Adipocyte (in vitro differentiated cells): ENCODE results near the gene HNRNPF.
"Not testable (repeated sequence)": the region's sequence is repeated elsewhere in the genome, so short reads cannot be mapped to it uniquely, and the experiment has no call there.

Source experiments
- DNase-seq: peaks from one replicate; pipeline ENCODE4 v3.0.0-alpha.2; 2015; ENCODE audit warnings: low read depth
- H3K27me3 ChIP-seq: replicated peaks from 2 replicates; pipeline ENCODE4 v1.7.0; 2013; ENCODE audit warnings: mild to moderate bottlenecking, low read length, moderate library complexity; ENCODE audit not compliant: control insufficient read depth, insufficient read depth
- H3K36me3 ChIP-seq: 2 replicates; pipeline ENCODE4 v1.7.0; 2013; ENCODE audit warnings: low read length, mild to moderate bottlenecking, moderate library complexity; ENCODE audit not compliant: control insufficient read depth, insufficient read depth, severe bottlenecking
- H3K4me1 ChIP-seq: 2 replicates; pipeline ENCODE4 v1.7.0; 2013; ENCODE audit warnings: mild to moderate bottlenecking, low read length, moderate library complexity; ENCODE audit not compliant: control insufficient read depth, insufficient read depth
- H3K4me3 ChIP-seq: 2 replicates; pipeline ENCODE4 v1.7.0; 2013; ENCODE audit warnings: mild to moderate bottlenecking, low read length, moderate library complexity
- H3K9ac ChIP-seq: 2 replicates; pipeline ENCODE4 v1.7.0; 2013; ENCODE audit warnings: mild to moderate bottlenecking, low read length, moderate library complexity
- H3K9me3 ChIP-seq: 2 replicates; pipeline ENCODE4 v1.7.0; 2013; ENCODE audit warnings: mild to moderate bottlenecking, low read length, moderate library complexity; ENCODE audit not compliant: control insufficient read depth

HNRNPF gene

DNA sequence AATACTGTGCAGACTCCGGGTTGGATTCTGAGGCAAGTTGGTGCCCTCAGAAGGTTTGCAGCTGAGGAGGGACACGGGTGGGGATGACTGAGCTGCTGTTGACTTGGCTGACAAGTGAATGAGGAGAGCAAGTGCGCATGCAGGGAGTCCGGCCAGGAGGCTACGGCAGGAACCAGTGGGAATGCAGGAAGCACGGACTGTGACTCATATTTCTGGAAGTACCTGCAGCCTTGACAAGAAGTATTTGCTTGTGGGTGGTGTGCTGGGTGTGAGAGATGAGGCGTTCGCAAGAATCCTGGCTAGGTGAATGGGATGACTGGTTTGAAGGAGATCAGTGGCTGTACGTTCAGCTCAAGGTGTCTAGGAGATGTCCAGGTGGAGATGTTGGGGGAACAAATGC, 68.4 kb downstream of the HNRNPF start:
- no peak for DNase-seq
- Histone ChIP-seq H3K9ac (no peak overlapping the region), H3K9me3 (no peaks in the 10 kb centered on the region), H3K27me3 (peaks cover 25% of the 10 kb centered on the region), H3K36me3 (no peaks in the 10 kb centered on the region), H3K4me1 (no peaks in the 10 kb centered on the region), H3K4me3 (no peak overlapping the region)

DNA sequence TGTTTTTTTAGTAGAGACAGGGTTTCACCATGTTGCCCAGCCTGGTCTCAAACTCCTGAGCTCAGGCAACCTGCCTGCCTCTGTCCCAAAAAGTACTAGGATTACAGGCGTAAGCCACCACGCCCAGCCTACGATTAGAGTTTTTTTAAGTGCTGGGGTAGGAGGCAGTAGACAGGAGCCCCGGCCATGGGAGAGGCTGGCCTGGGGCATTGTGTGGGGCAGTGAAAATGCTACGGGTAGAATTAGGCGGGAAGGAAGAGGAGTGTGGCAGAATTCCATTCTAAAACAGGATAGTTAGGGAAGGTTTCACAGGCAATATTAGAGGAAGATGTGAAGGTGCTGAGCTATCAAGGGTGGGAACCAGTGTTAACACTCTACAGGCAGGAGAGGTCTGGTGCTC, 68.9 kb downstream of the HNRNPF start:
- peaks cover 25% of the 10 kb centered on the region for H3K27me3 ChIP-seq
- no peak overlapping the region for H3K9ac ChIP-seq
- no peak overlapping the region for H3K4me3 ChIP-seq

DNA sequence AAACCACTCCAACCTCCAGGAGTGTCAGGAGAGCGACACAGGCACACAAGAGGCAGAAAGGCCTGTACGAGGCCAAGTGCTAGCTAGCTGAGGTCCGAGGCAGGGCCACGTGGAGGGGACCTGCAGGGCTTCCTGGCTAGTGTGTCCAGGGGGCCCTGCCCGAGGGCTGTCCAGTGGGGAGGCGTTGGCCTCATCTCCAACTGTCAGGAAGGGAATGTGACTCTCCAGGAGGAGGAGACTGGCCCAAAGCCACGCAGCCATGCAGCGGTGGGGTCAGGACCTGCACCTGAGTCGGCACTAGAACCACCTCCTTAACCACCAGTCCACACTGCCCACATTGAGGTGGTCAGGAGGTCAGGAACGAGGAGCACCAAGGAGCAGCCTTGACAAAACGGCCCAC, 69.8 kb downstream of the HNRNPF start:
- peaks cover 25% of the 10 kb centered on the region for H3K27me3 ChIP-seq
- no peak overlapping the region for H3K4me3 ChIP-seq
- no peaks in the 10 kb centered on the region for H3K36me3 ChIP-seq
- no peaks in the 10 kb centered on the region for H3K9me3 ChIP-seq
- no peaks in the 10 kb centered on the region for H3K4me1 ChIP-seq
- no peak for DNase-seq
- no peak overlapping the region for H3K9ac ChIP-seq

More for the DNA sequence above, 68.9 kb downstream of the HNRNPF start:
- Histone ChIP-seq H3K9me3 (no peaks in the 10 kb centered on the region), H3K4me1 (no peaks in the 10 kb centered on the region), H3K36me3 (no peaks in the 10 kb centered on the region)
- DNase-seq = no peak

DNA sequence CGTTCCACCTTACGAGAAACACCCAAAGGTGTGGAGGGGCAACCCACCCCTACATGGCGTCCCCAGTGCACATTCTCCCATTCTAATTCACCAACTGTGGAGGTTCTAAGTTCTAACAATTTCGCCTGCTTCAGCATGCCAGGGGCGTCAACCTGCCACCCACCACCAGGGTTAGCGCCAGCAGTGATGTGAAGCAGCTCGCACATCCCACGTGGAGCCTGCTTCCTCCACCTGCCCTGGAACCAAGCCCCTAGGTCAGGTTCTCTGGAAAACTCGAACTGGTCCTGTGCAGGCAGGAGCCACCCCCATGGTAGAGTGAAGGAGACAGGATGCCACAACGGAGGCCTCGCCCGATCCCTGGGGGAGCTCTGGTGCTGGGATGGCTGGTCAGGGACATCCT, 70.9 kb downstream of the HNRNPF start:
- Histone ChIP-seq H3K9me3 (no peaks in the 10 kb centered on the region), H3K4me3 (no peak overlapping the region), H3K27me3 (peaks cover 25% of the 10 kb centered on the region), H3K36me3 (no peaks in the 10 kb centered on the region), H3K9ac (no peak overlapping the region), H3K4me1 (no peaks in the 10 kb centered on the region)
- no peak for DNase-seq

DNA sequence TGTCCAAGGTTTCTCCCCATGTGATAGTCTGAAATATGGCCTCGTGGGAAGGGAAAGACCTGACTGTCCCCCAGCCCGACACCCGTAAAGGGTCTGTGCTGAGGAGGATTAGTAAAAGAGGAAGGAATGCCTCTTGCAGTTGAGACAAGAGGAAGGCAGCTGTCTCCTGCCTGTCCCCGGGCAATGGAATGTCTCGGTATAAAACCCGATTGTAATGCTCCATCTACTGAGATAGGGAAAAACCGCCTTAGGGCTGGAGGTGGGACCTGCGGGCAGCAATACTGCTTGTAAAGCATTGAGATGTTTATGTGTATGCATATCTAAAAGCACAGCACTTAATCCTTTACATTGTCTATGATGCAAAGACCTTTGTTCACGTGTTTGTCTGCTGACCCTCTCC, 71.5 kb downstream of the HNRNPF start:
- H3K4me3 ChIP-seq, H3K9ac ChIP-seq, DNase-seq, H3K9me3 ChIP-seq, H3K36me3 ChIP-seq, H3K4me1 ChIP-seq: not testable (repeated sequence)
- H3K27me3 ChIP-seq = peaks cover 25% of the 10 kb centered on the region

DNA sequence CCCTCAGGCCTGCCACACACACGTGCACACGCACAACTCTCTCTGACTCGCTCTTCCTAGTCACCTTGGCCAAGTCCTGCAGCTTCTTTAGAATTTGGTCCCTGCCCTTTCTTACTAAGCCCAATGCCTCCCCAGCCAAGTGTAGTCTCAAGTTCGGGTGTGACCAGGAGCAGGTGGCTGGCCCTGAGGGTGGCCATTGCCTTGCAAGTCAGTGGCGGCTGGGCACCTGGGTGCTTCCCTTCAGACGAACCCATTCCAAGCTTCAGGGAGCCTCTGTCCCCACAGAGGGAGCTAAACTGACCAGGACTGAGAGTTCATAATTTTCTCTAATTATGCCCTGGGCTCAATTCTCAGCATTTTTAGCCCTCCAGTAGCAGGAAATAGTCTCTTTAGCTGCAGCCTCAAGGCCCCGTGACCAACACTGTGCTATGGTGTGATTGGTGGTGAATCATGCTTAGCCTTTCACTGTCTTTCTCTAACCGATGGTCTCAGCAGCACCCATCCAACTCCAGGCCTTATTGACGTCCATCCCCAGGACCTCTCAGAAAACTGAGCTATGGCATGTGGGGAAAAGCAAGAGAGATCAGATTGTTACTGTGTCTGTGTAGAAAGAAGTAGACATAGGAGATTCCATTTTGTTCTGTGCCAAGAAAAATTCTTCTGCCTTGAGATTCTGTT, 72.2 kb downstream of the HNRNPF start:
- Histone ChIP-seq H3K9me3 (no peaks in the 10 kb centered on the region), H3K36me3 (no peaks in the 10 kb centered on the region), H3K4me1 (no peaks in the 10 kb centered on the region), H3K4me3 (no peak overlapping the region), H3K9ac (no peak overlapping the region), H3K27me3 (peaks cover 28% of the 10 kb centered on the region)
- DNase-seq = no peak

DNA sequence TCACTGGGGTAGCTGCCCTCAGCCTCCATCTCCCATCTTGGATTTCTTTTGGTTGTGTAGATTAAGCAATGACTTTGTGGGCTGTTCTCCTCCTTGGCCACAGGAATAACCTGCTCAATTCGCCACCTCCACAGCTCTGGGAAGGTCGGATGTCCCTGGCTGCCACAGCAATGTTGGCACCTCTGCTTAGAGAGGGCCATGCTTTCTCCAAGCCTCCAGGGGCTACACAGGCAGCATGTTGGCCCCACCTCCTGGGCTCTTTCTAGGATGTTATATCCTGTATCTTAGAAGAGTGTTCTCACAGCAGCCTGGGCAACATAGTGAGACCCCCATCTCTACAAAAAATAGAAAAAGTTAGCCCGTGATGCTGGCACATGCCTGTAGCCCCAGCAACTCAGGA, 72.9 kb downstream of the HNRNPF start:
- Histone ChIP-seq H3K9me3 (no peaks in the 10 kb centered on the region), H3K4me1 (no peaks in the 10 kb centered on the region), H3K36me3 (no peaks in the 10 kb centered on the region), H3K4me3 (no peak overlapping the region), H3K9ac (no peak overlapping the region), H3K27me3 (peaks cover 32% of the 10 kb centered on the region)
- no peak for DNase-seq
